ENCODE data around the gene BTNL3.

DNA sequence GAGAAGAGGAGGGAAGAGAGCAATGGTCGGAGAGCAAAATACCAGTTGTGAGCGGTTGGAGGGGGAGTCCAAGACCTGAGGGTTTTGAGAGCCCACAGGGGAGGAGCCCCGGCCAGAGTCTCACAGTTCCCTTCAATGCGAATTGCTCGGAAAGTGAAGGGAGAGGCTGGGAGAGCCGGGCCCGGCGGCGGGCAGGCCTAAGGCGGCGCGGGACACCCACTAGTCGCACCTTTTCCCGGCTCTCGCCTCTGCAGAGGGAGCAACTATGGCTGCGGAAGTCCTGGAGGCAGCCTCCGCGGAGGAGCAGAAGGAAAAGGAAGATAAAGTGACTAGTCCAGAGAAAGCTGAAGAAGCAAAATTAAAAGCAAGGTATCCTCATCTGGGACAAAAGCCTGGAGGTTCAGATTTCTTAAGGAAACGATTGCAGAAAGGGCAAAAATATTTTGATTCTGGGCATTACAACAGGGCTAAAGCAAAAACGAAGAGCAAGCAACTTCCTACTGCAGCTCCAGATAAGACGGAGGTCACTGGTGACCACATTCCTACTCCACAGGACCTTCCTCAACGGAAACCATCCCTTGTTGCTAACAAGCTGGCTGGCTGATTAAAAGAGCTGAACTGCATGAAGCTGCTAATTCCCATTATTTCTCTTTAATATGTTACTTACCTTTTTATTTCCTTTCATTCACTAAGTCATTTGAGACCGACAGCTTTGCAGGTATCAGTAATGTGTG is 6.5 kb upstream of the BTNL3 start:
- TF ChIP-seq, protein P1, sequence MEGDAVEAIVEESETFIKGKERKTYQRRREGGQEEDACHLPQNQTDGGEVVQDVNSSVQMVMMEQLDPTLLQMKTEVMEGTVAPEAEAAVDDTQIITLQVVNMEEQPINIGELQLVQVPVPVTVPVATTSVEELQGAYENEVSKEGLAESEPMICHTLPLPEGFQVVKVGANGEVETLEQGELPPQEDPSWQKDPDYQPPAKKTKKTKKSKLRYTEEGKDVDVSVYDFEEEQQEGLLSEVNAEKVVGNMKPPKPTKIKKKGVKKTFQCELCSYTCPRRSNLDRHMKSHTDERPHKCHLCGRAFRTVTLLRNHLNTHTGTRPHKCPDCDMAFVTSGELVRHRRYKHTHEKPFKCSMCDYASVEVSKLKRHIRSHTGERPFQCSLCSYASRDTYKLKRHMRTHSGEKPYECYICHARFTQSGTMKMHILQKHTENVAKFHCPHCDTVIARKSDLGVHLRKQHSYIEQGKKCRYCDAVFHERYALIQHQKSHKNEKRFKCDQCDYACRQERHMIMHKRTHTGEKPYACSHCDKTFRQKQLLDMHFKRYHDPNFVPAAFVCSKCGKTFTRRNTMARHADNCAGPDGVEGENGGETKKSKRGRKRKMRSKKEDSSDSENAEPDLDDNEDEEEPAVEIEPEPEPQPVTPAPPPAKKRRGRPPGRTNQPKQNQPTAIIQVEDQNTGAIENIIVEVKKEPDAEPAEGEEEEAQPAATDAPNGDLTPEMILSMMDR (IDR thresholded peaks at IDR 0.05; ENCODE audit: extremely low read depth in 1 of 2, insufficient read depth in 1 of 2, low read depth in 1 of 2, low read length in 2 of 2), result no peak
- TF ChIP-seq EZH2 (IDR thresholded peaks at IDR 0.05; ENCODE audit: borderline replicate concordance, low read depth, low read length, severe bottlenecking) (no peak), POLR2AphosphoS5 (IDR thresholded peaks at IDR 0.05; ENCODE audit: insufficient read depth, low read depth, low read length) (no peak), POLR2A (IDR thresholded peaks at IDR 0.05; ENCODE audit: low read depth, low read length) (no peak), FOS (IDR thresholded peaks at IDR 0.05; ENCODE audit: borderline replicate concordance, insufficient read depth, low read length) (no peak), JUN (IDR thresholded peaks at IDR 0.05; ENCODE audit: borderline replicate concordance, insufficient read depth, insufficient read length, low read depth) (no peak), MYC (IDR thresholded peaks at IDR 0.05; ENCODE audit: low read depth, low read length) (no peak)
- TF ChIP-seq, protein P2, sequence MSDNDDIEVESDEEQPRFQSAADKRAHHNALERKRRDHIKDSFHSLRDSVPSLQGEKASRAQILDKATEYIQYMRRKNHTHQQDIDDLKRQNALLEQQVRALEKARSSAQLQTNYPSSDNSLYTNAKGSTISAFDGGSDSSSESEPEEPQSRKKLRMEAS (IDR thresholded peaks at IDR 0.05; ENCODE audit: insufficient read depth, insufficient read length), result no peak
